Measurements from ENCODE around the gene ZBTB11.
"Not testable (repeated sequence)": the region's sequence is repeated elsewhere in the genome, so short reads cannot be mapped to it uniquely, and the experiment has no call there.

Gene ZBTB11

GRCh38 chr3:101639280-101639963, 37.5 kb downstream of the ZBTB11 start:
- H3K36me3 ChIP-seq (ENCODE audit: insufficient read depth, low read length): no peaks in the 10 kb centered on the region
- TF ChIP-seq POLR2AphosphoS5 (IDR thresholded peaks at IDR 0.05; ENCODE audit: borderline replicate concordance, low read depth, low read length) (no peak), EZH2 (IDR thresholded peaks at IDR 0.05) (no peak), FOXP2 (optimal IDR thresholded peaks at IDR 0.05; ENCODE audit: control extremely low read depth, extremely low read length, insufficient read depth) (no peak)
- no peak for DNase-seq (ENCODE audit: low read depth, low spot score)

GRCh38 chr3:101638261-101638745, 38.6 kb downstream of the ZBTB11 start:
- H3K9ac ChIP-seq (ENCODE audit: insufficient read length): peak overlapping the region; percentile 5
- H3K27ac ChIP-seq: no peak overlapping the region
- H3K9me3 ChIP-seq (ENCODE audit: low read depth, low read length): no peaks in the 10 kb centered on the region
- no peaks in the 10 kb centered on the region for H3K36me3 ChIP-seq (ENCODE audit: insufficient read depth, low read length)
- no peak overlapping the region for H3K4me3 ChIP-seq
- no peak for DNase-seq (ENCODE audit: low read depth, low spot score)
- TF ChIP-seq EZH2 (IDR thresholded peaks at IDR 0.05) (no peak), POLR2AphosphoS5 (IDR thresholded peaks at IDR 0.05; ENCODE audit: borderline replicate concordance, low read depth, low read length) (no peak), FOXP2 (optimal IDR thresholded peaks at IDR 0.05; ENCODE audit: control extremely low read depth, extremely low read length, insufficient read depth) (no peak)

More at GRCh38 chr3:101639280-101639963, 37.5 kb downstream of the ZBTB11 start:
- H3K9me3 ChIP-seq (ENCODE audit: low read depth, low read length): no peaks in the 10 kb centered on the region
- no peak overlapping the region for H3K4me3 ChIP-seq
- H3K9ac ChIP-seq (ENCODE audit: insufficient read length): no peak overlapping the region
- no peak overlapping the region for H3K27ac ChIP-seq

- H3K27ac ChIP-seq: no peak overlapping the region
- no peak overlapping the region for H3K9ac ChIP-seq (ENCODE audit: insufficient read length)
- H3K36me3 ChIP-seq (ENCODE audit: insufficient read depth, low read length): no peaks in the 10 kb centered on the region
- no peak for TF ChIP-seq FOXP2 (optimal IDR thresholded peaks at IDR 0.05; ENCODE audit: control extremely low read depth, extremely low read length, insufficient read depth)
- no peak for TF ChIP-seq POLR2AphosphoS5 (IDR thresholded peaks at IDR 0.05; ENCODE audit: borderline replicate concordance, low read depth, low read length)
- TF ChIP-seq EZH2 (IDR thresholded peaks at IDR 0.05): no peak
- DNase-seq (ENCODE audit: low read depth, low spot score): no peak
- no peaks in the 10 kb centered on the region for H3K9me3 ChIP-seq (ENCODE audit: low read depth, low read length)
- no peak overlapping the region for H3K4me3 ChIP-seq
Measured at GRCh38 chr3:101637451-101637850, 39.5 kb downstream of the ZBTB11 start.

- peak; percentile 10 for DNase-seq (ENCODE audit: low read depth, low spot score)
- H3K4me3 ChIP-seq: no peak overlapping the region
- no peaks in the 10 kb centered on the region for H3K9me3 ChIP-seq (ENCODE audit: low read depth, low read length)
- H3K36me3 ChIP-seq (ENCODE audit: insufficient read depth, low read length): no peaks in the 10 kb centered on the region
- TF ChIP-seq POLR2AphosphoS5 (IDR thresholded peaks at IDR 0.05; ENCODE audit: borderline replicate concordance, low read depth, low read length) (no peak), FOXP2 (optimal IDR thresholded peaks at IDR 0.05; ENCODE audit: control extremely low read depth, extremely low read length, insufficient read depth) (no peak), EZH2 (IDR thresholded peaks at IDR 0.05) (no peak)
- H3K27ac ChIP-seq: no peak overlapping the region
- H3K9ac ChIP-seq (ENCODE audit: insufficient read length): no peak overlapping the region
Measured at GRCh38 chr3:101635954-101636798, 40.8 kb downstream of the ZBTB11 start.

- Histone ChIP-seq H3K4me3 (no peak overlapping the region), H3K27ac (no peak overlapping the region), H3K9ac (ENCODE audit: insufficient read length) (no peak overlapping the region), H3K36me3 (ENCODE audit: insufficient read depth, low read length) (no peaks in the 10 kb centered on the region), H3K9me3 (ENCODE audit: low read depth, low read length) (no peaks in the 10 kb centered on the region)
- no peak for TF ChIP-seq POLR2AphosphoS5 (IDR thresholded peaks at IDR 0.05; ENCODE audit: borderline replicate concordance, low read depth, low read length)
- no peak for TF ChIP-seq EZH2 (IDR thresholded peaks at IDR 0.05)
- TF ChIP-seq FOXP2 (optimal IDR thresholded peaks at IDR 0.05; ENCODE audit: control extremely low read depth, extremely low read length, insufficient read depth): no peak
- DNase-seq (ENCODE audit: low read depth, low spot score): no peak
Measured at GRCh38 chr3:101635345-101635744, 41.6 kb downstream of the ZBTB11 start.

GRCh38 chr3:101634591-101635196, 42.2 kb downstream of the ZBTB11 start:
- Histone ChIP-seq H3K4me3 (no peak overlapping the region), H3K27ac (no peak overlapping the region), H3K9ac (ENCODE audit: insufficient read length) (no peak overlapping the region), H3K36me3 (ENCODE audit: insufficient read depth, low read length) (no peaks in the 10 kb centered on the region), H3K9me3 (ENCODE audit: low read depth, low read length) (no peaks in the 10 kb centered on the region)
- no peak for TF ChIP-seq EZH2 (IDR thresholded peaks at IDR 0.05)
- no peak for TF ChIP-seq FOXP2 (optimal IDR thresholded peaks at IDR 0.05; ENCODE audit: control extremely low read depth, extremely low read length, insufficient read depth)
- TF ChIP-seq POLR2AphosphoS5 (IDR thresholded peaks at IDR 0.05; ENCODE audit: borderline replicate concordance, low read depth, low read length): no peak
- DNase-seq (ENCODE audit: low read depth, low spot score): no peak

- no peak for DNase-seq (ENCODE audit: low read depth, low spot score)
- no peaks in the 10 kb centered on the region for H3K36me3 ChIP-seq (ENCODE audit: insufficient read depth, low read length)
- no peak overlapping the region for H3K9ac ChIP-seq (ENCODE audit: insufficient read length)
- H3K27ac ChIP-seq: no peak overlapping the region
- no peaks in the 10 kb centered on the region for H3K9me3 ChIP-seq (ENCODE audit: low read depth, low read length)
- no peak overlapping the region for H3K4me3 ChIP-seq
- TF ChIP-seq EZH2 (IDR thresholded peaks at IDR 0.05): no peak
- no peak for TF ChIP-seq FOXP2 (optimal IDR thresholded peaks at IDR 0.05; ENCODE audit: control extremely low read depth, extremely low read length, insufficient read depth)
- TF ChIP-seq POLR2AphosphoS5 (IDR thresholded peaks at IDR 0.05; ENCODE audit: borderline replicate concordance, low read depth, low read length): no peak
Measured at GRCh38 chr3:101633186-101633585, 43.7 kb downstream of the ZBTB11 start.

- H3K4me3 ChIP-seq: no peak overlapping the region
- H3K27ac ChIP-seq: no peak overlapping the region
- TF ChIP-seq POLR2AphosphoS5 (IDR thresholded peaks at IDR 0.05; ENCODE audit: borderline replicate concordance, low read depth, low read length) (no peak), EZH2 (IDR thresholded peaks at IDR 0.05) (no peak), FOXP2 (optimal IDR thresholded peaks at IDR 0.05; ENCODE audit: control extremely low read depth, extremely low read length, insufficient read depth) (no peak)
- no peak for DNase-seq (ENCODE audit: low read depth, low spot score)
- H3K9ac ChIP-seq (ENCODE audit: insufficient read length): no peak overlapping the region
- H3K9me3 ChIP-seq (ENCODE audit: low read depth, low read length): no peaks in the 10 kb centered on the region
- no peaks in the 10 kb centered on the region for H3K36me3 ChIP-seq (ENCODE audit: insufficient read depth, low read length)
Measured at GRCh38 chr3:101632586-101632985, 44.3 kb downstream of the ZBTB11 start.

GRCh38 chr3:101631959-101632358, 45.0 kb downstream of the ZBTB11 start:
- DNase-seq (ENCODE audit: low read depth, low spot score); H3K4me3 ChIP-seq; H3K9ac ChIP-seq (ENCODE audit: insufficient read length); H3K36me3 ChIP-seq (ENCODE audit: insufficient read depth, low read length); H3K9me3 ChIP-seq (ENCODE audit: low read depth, low read length); H3K27ac ChIP-seq: not testable (repeated sequence)

All from SK-N-MC (cell line).